Measurements from ENCODE around the gene FKBP9.

DNA sequence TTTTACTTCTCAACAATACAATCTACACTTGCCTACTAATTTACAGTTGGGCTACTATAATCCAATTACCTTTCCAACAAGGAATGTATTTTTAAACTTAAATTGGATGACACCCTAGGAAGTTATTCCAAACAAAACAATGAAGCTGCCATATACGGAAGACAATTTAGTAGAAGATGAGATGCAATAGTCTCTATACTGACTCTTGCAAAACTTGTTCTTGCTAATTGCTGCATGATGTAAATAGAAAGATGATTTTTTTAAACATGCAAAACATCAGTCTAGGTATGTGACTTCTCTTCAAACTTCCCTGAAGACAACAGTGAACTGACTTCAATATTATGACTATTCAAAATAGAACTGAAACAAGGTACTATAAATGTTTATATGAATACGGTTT, 87.7 kb downstream of the FKBP9 start:
- TF ChIP-seq, protein P1, sequence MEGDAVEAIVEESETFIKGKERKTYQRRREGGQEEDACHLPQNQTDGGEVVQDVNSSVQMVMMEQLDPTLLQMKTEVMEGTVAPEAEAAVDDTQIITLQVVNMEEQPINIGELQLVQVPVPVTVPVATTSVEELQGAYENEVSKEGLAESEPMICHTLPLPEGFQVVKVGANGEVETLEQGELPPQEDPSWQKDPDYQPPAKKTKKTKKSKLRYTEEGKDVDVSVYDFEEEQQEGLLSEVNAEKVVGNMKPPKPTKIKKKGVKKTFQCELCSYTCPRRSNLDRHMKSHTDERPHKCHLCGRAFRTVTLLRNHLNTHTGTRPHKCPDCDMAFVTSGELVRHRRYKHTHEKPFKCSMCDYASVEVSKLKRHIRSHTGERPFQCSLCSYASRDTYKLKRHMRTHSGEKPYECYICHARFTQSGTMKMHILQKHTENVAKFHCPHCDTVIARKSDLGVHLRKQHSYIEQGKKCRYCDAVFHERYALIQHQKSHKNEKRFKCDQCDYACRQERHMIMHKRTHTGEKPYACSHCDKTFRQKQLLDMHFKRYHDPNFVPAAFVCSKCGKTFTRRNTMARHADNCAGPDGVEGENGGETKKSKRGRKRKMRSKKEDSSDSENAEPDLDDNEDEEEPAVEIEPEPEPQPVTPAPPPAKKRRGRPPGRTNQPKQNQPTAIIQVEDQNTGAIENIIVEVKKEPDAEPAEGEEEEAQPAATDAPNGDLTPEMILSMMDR (IDR thresholded peaks at IDR 0.05) = no peak
- TF ChIP-seq POLR2A (IDR thresholded peaks at IDR 0.05) = no peak

All from heart left ventricle (tissue), 13 donors.